Measurements from ENCODE around the gene CRYAB.
"Not testable (repeated sequence)": the region's sequence is repeated elsewhere in the genome, so short reads cannot be mapped to it uniquely, and the experiment has no call there.

DNA sequence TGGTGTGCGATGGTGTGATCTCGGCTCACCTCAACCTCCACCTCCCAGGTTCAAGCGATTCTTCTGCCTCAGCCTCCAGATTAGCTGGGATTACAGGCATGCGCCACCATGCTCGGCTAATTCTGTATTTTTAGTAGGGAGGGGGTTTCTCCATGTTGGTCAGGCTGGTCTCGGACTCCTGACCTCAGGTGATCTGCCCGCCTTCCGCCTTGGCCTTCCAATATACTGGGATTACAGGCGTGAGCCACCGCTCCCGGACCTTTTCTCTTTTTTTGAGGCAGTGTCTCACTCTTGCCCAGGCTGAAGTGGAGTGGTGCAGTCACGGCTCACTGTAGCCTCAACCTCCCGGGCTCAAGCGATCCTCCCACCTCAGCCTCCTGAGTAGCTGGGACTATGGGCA is 21.6 kb upstream of the CRYAB start:
- TF ChIP-seq POLR2A (IDR thresholded peaks at IDR 0.05; ENCODE audit: low read depth, low read length); NFE2L2 (IDR thresholded peaks at IDR 0.05; ENCODE audit: low read depth, low read length); CHD1 (IDR thresholded peaks at IDR 0.05; ENCODE audit: low read depth, low read length); MXI1 (IDR thresholded peaks at IDR 0.05; ENCODE audit: borderline replicate concordance, low read depth, low read length); SMC3 (IDR thresholded peaks at IDR 0.05; ENCODE audit: low read depth, low read length): not testable (repeated sequence)
- TF ChIP-seq, protein P1, sequence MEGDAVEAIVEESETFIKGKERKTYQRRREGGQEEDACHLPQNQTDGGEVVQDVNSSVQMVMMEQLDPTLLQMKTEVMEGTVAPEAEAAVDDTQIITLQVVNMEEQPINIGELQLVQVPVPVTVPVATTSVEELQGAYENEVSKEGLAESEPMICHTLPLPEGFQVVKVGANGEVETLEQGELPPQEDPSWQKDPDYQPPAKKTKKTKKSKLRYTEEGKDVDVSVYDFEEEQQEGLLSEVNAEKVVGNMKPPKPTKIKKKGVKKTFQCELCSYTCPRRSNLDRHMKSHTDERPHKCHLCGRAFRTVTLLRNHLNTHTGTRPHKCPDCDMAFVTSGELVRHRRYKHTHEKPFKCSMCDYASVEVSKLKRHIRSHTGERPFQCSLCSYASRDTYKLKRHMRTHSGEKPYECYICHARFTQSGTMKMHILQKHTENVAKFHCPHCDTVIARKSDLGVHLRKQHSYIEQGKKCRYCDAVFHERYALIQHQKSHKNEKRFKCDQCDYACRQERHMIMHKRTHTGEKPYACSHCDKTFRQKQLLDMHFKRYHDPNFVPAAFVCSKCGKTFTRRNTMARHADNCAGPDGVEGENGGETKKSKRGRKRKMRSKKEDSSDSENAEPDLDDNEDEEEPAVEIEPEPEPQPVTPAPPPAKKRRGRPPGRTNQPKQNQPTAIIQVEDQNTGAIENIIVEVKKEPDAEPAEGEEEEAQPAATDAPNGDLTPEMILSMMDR (conservative IDR thresholded peaks at IDR 0.05; ENCODE audit: low read depth, low read length), result not testable (repeated sequence)
